GM12878 (cell line): ENCODE measurements around the gene AFF2. TPM values are rescaled to one million over a fixed set of nuclear protein-coding genes. Genes with fewer than 3 reads are reported as not detected.

ENCODE experiments used
- ATAC-seq: fragments of 200-7000 bp; cut with Tn5 transposase; 3 replicates; pipeline ENCODE4 v1.9.1; 2020; ENCODE audit warnings: mild to moderate bottlenecking, moderate library complexity
- BruUV-seq: library from RNA; stranded (reverse); fragments of 400-500 nt; replicated peaks from 2 replicates; lab custom pipeline; 2021; lab: Mats Ljungman, UMichigan
- CTCF ChIA-PET: fragments of 300-600 bp; sonication (Branson Sonifier 250); formaldehyde crosslinking; extraction: SDS; loops from one replicate; lab custom pipeline; 2021; ENCODE audit warnings: inconsistent platforms; lab: Yijun Ruan, JAX
- POLR2A ChIA-PET: fragments of 350-600 bp; formaldehyde crosslinking; extraction: SDS; loops from one replicate; lab custom pipeline; 2021; ENCODE audit warnings: inconsistent platforms; lab: Charles Lee
- RAD21 ChIA-PET: fragments of 300-600 bp; sonication (Branson Sonifier 250); formaldehyde crosslinking; loops from one replicate; lab custom pipeline; 2023; ENCODE audit warnings: antibody characterized with exemption; ENCODE audit not compliant: unreplicated experiment; lab: Charles Lee
- SMC1A ChIA-PET: fragments of 300-600 bp; sonication (Branson Sonifier 250); formaldehyde crosslinking; loops from one replicate; lab custom pipeline; 2023; ENCODE audit not compliant: unreplicated experiment, uncharacterized antibody; lab: Charles Lee
- DNase-seq: peaks from one replicate; pipeline ENCODE4 v3.0.0-alpha.2; 2011; ENCODE audit warnings: low read depth, low spot score
- FAIRE-seq: peaks from 3 replicates; lab custom pipeline; 2011; peaks lifted over from hg19 to GRCh38; lab: Jason Lieb, UNC
- H2AFZ ChIP-seq: 2 replicates; pipeline ENCODE4 v1.6.0; 2011; ENCODE audit warnings: low read depth, low read length, control low read depth; ENCODE audit not compliant: control insufficient read depth
- H3K27ac ChIP-seq: 2 replicates; pipeline ENCODE4 v1.5.1; 2011; ENCODE audit warnings: control low read depth; ENCODE audit not compliant: control insufficient read depth, insufficient read depth
- H3K27me3 ChIP-seq, 2 experiments: replicated peaks in 1 of 2; 2 replicates each; pipeline versions ENCODE4 v1.6.0 to v1.6.1; 2011; ENCODE audit warnings: low read length in 1 of 2; ENCODE audit not compliant: control insufficient read depth in 2 of 2, insufficient read depth in 2 of 2
- H3K36me3 ChIP-seq, 2 experiments: 2 replicates each; pipeline ENCODE4 v1.5.1; 2011; ENCODE audit warnings: low read length in 1 of 2; ENCODE audit not compliant: control insufficient read depth in 2 of 2, insufficient read depth in 2 of 2
- H3K4me1 ChIP-seq: 2 replicates; pipeline ENCODE4 v1.6.1; 2011; ENCODE audit warnings: mild to moderate bottlenecking, low read length, moderate library complexity, mixed read lengths; ENCODE audit not compliant: control insufficient read depth, insufficient read depth
- H3K4me2 ChIP-seq: 2 replicates; pipeline ENCODE4 v1.6.0; 2011; ENCODE audit warnings: control low read depth; ENCODE audit not compliant: control insufficient read depth, insufficient read depth
- H3K4me3 ChIP-seq: fragments of 200-600 bp; sonication (generic); 2 replicates; pipeline ENCODE4 v1.5.1; 2016
- H3K79me2 ChIP-seq: 2 replicates; pipeline ENCODE4 v1.6.0; 2011; ENCODE audit warnings: low read length; ENCODE audit not compliant: control insufficient read depth, insufficient read depth
- H3K9ac ChIP-seq: 2 replicates; pipeline ENCODE4 v1.8.0; 2011; ENCODE audit warnings: low read length, control low read depth, mixed read lengths; ENCODE audit not compliant: control insufficient read depth, insufficient read depth
- H3K9me3 ChIP-seq: replicated peaks from 3 replicates; pipeline ENCODE4 v1.5.1; 2011; ENCODE audit warnings: mild to moderate bottlenecking, low read length; ENCODE audit not compliant: control insufficient read depth, insufficient read depth
- H4K20me1 ChIP-seq: 2 replicates; pipeline ENCODE4 v1.6.0; 2011; ENCODE audit not compliant: control insufficient read depth, insufficient read depth
- BHLHE40 ChIP-seq, 2 experiments: fragments of 450-650 bp in 1 of 2; IDR thresholded peaks; 2 replicates each; pipeline ENCODE4 v1.6.1; 2011 to 2017; ENCODE audit warnings: low read depth in 2 of 2, borderline replicate concordance in 1 of 2, improper control_type of control experiment in 1 of 2, low read length in 1 of 2, mild to moderate bottlenecking in 1 of 2
- CHD2 ChIP-seq: IDR thresholded peaks from 2 replicates; pipeline ENCODE4 v1.6.1; 2011; ENCODE audit warnings: low read depth, low read length, improper control_type of control experiment, borderline replicate concordance
- FOS ChIP-seq: IDR thresholded peaks from 3 replicates; pipeline ENCODE4 v1.6.1; 2011; ENCODE audit warnings: borderline replicate concordance; ENCODE audit not compliant: insufficient read length; ENCODE audit errors: extremely low read depth
- NFYA ChIP-seq: IDR thresholded peaks from 2 replicates; pipeline ENCODE4 v1.6.1; 2011; ENCODE audit warnings: low read depth, mild to moderate bottlenecking, low read length, improper control_type of control experiment, borderline replicate concordance
- PML ChIP-seq: IDR thresholded peaks from 2 replicates; pipeline ENCODE4 v1.6.1; 2012; ENCODE audit warnings: low read length, inconsistent platforms
- POU2F2 ChIP-seq: IDR thresholded peaks from 3 replicates; pipeline ENCODE4 v1.6.1; 2011; ENCODE audit warnings: low read depth, mild to moderate bottlenecking, low read length, borderline replicate concordance
- RUNX3 ChIP-seq: IDR thresholded peaks from 2 replicates; pipeline ENCODE4 v1.6.1; 2012; ENCODE audit warnings: low read length, inconsistent platforms
- SP1 ChIP-seq: IDR thresholded peaks from one replicate; pipeline ENCODE4 v1.6.1; 2011; ENCODE audit warnings: low read depth, low read length
- TAF1 ChIP-seq: IDR thresholded peaks from 2 replicates; pipeline ENCODE4 v1.6.1; 2011; ENCODE audit warnings: mild to moderate bottlenecking, low read depth, low read length, borderline replicate concordance
- YY1 ChIP-seq: IDR thresholded peaks from 2 replicates; pipeline ENCODE4 v1.6.1; 2011; ENCODE audit warnings: low read depth, mild to moderate bottlenecking, low read length
- ZZZ3 ChIP-seq: IDR thresholded peaks from 2 replicates; pipeline ENCODE4 v1.6.1; 2011; ENCODE audit warnings: low read depth; ENCODE audit not compliant: control insufficient read depth, insufficient read length
- WGBS: methylation state at CpG from one replicate; pipeline ENCODE4 v1.1.6; 2016; ENCODE audit warnings: low lambda C conversion rate; ENCODE audit not compliant: insufficient replicate concordance, insufficient coverage; ENCODE audit errors: missing lambda C conversion rate; 5-methylcytosine and 5-hydroxymethylcytosine counted together
- in situ Hi-C: fragments of 300-500 bp; cut with MboI; formaldehyde crosslinking; loops from 9 replicates; pipeline ENCODE4 v1.14.3; 2018; ENCODE audit warnings: mixed read lengths
- intact Hi-C: fragments of 100-400 bp; cut with micrococcal nuclease; formaldehyde crosslinking; loops from one replicate; pipeline ENCODE4 v1.14.2; 2022; ENCODE audit not compliant: unreplicated experiment
- polyA plus RNA-seq, 11 experiments: library from polyadenylated mRNA; depleted of rRNA in 4 of 11; unstranded in 6 of 11; stranded (reverse) in 5 of 11; fragments of >200 nt; fragmentation: Nextera tagmentation in 4 of 11; fragmentation: Illumina TruSeq in 1 of 11; extraction: Ambion mirVana in 4 of 11; extraction: Trizol in 1 of 11; gene quantifications; 1 replicate in 1 of 11; 2 replicates in 10 of 11; pipeline versions ENCODE4 v1.2.1 to v1.2.3, GENCODE V29; 2011 to 2016; ENCODE audit warnings: inconsistent platforms in 2 of 11, missing spikeins in 2 of 11, low read depth in 1 of 11
- total RNA-seq, 4 experiments: library from RNA; depleted of rRNA in 3 of 4; stranded (reverse); fragments of >200 nt in 3 of 4; fragmentation: Illumina TruSeq in 1 of 4; extraction: Trizol in 1 of 4; gene quantifications; 2 replicates each; pipeline versions ENCODE4 v1.2.1 to v1.2.3, GENCODE V29; 2013 to 2021
- TF ChIP-seq, protein P1 (sequence below): fragments of 450-650 bp; formaldehyde crosslinking; IDR thresholded peaks from 2 replicates; pipeline ENCODE4 v1.5.0; 2022; ENCODE audit warnings: mild to moderate bottlenecking, missing genetic modification characterization
- TF ChIP-seq, protein P2 (sequence below): IDR thresholded peaks from 2 replicates; pipeline ENCODE4 v1.6.1; 2011; ENCODE audit warnings: low read depth, low read length, improper control_type of control experiment, borderline replicate concordance

Gene AFF2
- total and polyA plus RNA-seq, 10 of the 15 experiments (the other 5 are each of a cell fraction or from before 2014, with no cell fraction given) = under 0.01 to 0.03 TPM; not detected in 8

DNA sequence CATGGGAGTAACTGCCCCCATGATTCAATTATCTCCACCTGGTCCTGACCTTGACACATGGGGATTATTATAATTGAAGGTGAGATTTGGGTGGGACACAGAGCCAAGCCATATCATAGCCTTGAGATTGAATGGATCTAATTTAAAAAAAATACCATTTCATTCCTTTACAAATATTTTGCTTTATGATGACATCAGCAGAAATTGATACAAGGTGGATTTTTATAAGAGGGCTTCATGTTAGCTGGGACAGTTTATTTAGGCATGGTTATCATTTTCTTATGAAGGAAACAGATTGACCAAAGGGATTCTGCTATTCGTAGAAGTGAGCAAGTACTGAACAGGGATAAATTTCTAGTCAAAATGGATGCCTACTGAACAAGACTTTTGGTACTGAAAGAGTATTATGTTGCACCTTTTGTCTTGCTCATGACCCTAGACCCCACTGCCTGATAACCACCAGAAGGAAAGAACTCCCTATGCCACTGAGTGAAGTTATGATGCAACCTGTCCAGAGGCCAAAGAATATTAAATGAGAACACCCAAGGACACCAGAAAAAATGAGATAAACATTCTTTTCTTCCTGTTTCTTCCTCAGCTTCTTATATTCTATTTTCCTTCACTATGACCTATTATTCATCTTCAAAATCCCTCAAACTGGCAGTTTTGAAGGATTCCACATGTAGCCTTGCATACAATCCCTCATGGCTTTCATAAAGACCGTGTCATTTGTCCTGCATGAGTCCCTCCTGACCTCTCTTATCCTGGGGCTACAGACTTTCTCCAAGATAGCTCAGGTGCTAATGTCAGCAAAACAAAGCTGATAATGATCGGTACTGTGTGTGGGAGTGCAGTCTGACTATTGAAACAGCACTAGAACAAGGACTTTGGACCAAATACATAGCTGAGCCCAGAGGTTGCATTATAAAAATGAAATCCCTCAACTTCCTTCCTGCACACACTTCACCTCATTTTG lies 118.3 kb downstream of the AFF2 start:
- ChIA-PET POLR2A (no interaction called here), SMC1A (interaction anchor here (0.6 to 0.8 kb wide), 3 partner anchors 8 to 689 kb away, joined by 3 read pairs; no protein-coding TSS in a partner anchor)
- no peak overlapping the region for H3K4me2 ChIP-seq

DNA sequence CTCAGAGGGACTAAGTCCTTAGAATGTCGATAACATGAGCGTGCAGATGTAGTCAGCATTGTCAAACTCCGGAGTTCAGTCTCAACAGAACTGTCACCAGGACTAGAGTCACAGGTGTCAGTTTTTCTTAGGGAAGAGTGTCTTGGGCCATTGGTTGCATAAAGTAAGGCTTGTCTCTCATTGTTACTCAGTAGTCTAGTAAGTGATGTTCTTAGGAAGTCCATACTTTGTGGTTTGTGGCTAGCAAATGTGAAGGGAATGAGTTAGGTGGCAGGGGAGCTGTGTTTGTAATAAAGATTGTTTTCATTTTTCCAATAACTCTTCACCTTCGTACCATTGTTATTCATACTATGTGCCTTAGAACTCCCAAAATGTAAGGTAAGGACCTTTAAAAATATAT lies 119.6 kb downstream of the AFF2 start:
- H3K27ac ChIP-seq = no peak overlapping the region
- no TSS peak for BruUV-seq
- ChIA-PET RAD21 (no interaction called here), SMC1A (interaction anchor here (1.6 kb wide), 1 partner anchor 46 kb away, joined by 4 read pairs; no protein-coding TSS in a partner anchor), POLR2A (no interaction called here), CTCF (no interaction called here)
- DNase-seq (no peak), FAIRE-seq (no peak), ATAC-seq (no peak)
- intact Hi-C loops = no loop called here
- no peak overlapping the region for H2AFZ ChIP-seq
- no peak overlapping the region for H3K9ac ChIP-seq
- H3K4me3 ChIP-seq = no peak overlapping the region
- H3K79me2 ChIP-seq = no peaks in the 10 kb centered on the region
- in situ Hi-C loops = no loop called here
- no peaks in the 10 kb centered on the region for H3K9me3 ChIP-seq
- no peaks in the 10 kb centered on the region for H3K27me3 ChIP-seq
- H3K4me1 ChIP-seq = no peaks in the 10 kb centered on the region
- no peaks in the 10 kb centered on the region for H4K20me1 ChIP-seq
- whole genome bisulfite sequencing = 41% methylated on average over 4 of the region's 4 CpGs
- H3K36me3 ChIP-seq = no peaks in the 10 kb centered on the region
- H3K4me2 ChIP-seq = no peak overlapping the region
- TF ChIP-seq, protein P1, sequence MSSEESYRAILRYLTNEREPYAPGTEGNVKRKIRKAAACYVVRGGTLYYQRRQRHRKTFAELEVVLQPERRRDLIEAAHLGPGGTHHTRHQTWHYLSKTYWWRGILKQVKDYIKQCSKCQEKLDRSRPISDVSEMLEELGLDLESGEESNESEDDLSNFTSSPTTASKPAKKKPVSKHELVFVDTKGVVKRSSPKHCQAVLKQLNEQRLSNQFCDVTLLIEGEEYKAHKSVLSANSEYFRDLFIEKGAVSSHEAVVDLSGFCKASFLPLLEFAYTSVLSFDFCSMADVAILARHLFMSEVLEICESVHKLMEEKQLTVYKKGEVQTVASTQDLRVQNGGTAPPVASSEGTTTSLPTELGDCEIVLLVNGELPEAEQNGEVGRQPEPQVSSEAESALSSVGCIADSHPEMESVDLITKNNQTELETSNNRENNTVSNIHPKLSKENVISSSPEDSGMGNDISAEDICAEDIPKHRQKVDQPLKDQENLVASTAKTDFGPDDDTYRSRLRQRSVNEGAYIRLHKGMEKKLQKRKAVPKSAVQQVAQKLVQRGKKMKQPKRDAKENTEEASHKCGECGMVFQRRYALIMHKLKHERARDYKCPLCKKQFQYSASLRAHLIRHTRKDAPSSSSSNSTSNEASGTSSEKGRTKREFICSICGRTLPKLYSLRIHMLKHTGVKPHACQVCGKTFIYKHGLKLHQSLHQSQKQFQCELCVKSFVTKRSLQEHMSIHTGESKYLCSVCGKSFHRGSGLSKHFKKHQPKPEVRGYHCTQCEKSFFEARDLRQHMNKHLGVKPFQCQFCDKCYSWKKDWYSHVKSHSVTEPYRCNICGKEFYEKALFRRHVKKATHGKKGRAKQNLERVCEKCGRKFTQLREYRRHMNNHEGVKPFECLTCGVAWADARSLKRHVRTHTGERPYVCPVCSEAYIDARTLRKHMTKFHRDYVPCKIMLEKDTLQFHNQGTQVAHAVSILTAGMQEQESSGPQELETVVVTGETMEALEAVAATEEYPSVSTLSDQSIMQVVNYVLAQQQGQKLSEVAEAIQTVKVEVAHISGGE (CRISPR knock-in tag) = no peak
- TF ChIP-seq BHLHE40 (IDR thresholded peaks at IDR 0.05; ENCODE audit: borderline replicate concordance in 1 of 2, low read depth in 2 of 2, low read length in 1 of 2) = no peak
- TF ChIP-seq, protein P2, sequence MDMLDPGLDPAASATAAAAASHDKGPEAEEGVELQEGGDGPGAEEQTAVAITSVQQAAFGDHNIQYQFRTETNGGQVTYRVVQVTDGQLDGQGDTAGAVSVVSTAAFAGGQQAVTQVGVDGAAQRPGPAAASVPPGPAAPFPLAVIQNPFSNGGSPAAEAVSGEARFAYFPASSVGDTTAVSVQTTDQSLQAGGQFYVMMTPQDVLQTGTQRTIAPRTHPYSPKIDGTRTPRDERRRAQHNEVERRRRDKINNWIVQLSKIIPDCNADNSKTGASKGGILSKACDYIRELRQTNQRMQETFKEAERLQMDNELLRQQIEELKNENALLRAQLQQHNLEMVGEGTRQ = no peak
- no peak for TF ChIP-seq SP1
- TF ChIP-seq POU2F2 = no peak
- TF ChIP-seq NFYA = no peak
- TF ChIP-seq CHD2 = no peak
- no peak for TF ChIP-seq RUNX3
- no peak for TF ChIP-seq ZZZ3

More for the DNA sequence above, 118.3 kb downstream of the AFF2 start:
- intact Hi-C loops = loop anchor here (10.0 kb wide), 1 partner anchor 586 kb away; no protein-coding TSS in a partner anchor
- H2AFZ ChIP-seq = no peak overlapping the region
- ATAC-seq (no peak), DNase-seq (no peak), FAIRE-seq (no peak)
- H3K9me3 ChIP-seq = no peaks in the 10 kb centered on the region
- no TSS peak for BruUV-seq
- no peaks in the 10 kb centered on the region for H4K20me1 ChIP-seq
- no peak overlapping the region for H3K4me3 ChIP-seq
- WGBS = 15% methylated on average over 3 of the region's 3 CpGs
- in situ Hi-C loops = no loop called here
- no peak overlapping the region for H3K9ac ChIP-seq
- no peaks in the 10 kb centered on the region for H3K36me3 ChIP-seq
- ChIA-PET RAD21 (no interaction called here), CTCF (no interaction called here)
- H3K79me2 ChIP-seq = no peaks in the 10 kb centered on the region
- TF ChIP-seq PML (no peak), FOS (no peak), TAF1 (no peak), YY1 (no peak)
- no peak overlapping the region for H3K27ac ChIP-seq
- no peaks in the 10 kb centered on the region for H3K27me3 ChIP-seq
- H3K4me1 ChIP-seq = no peaks in the 10 kb centered on the region
